ENCODE data around the gene DNAJC1. TPM values are rescaled to one million over a fixed set of nuclear protein-coding genes. Genes with fewer than 3 reads are reported as not detected.

DNAJC1 gene
- total RNA-seq, 3 donors from 2014 or later = 26.3 to 31.5 (median 30.3) TPM

DNA sequence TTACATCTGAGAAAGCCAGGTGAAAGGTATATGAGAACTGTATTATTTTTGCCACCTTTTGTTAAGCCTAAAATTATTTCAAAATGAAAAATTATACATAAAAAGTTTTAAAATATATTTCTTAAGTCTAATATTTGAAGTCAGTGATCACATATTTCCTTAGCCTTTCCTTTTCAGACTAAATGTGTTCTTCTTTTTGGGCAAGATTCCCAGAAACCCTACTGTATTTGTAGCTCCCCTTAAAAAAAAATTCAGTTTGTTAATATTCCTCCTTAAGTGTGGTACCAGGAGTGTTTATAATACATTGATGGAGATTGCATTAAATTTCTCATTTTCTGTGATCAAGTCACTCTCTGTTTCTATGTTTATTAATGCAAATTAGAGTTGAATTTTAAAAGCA, 22.8 kb downstream of the DNAJC1 start:
- H3K4me1 ChIP-seq (ENCODE audit: low read depth) = peaks cover 1% of the 10 kb centered on the region
- no peak overlapping the region for H3K4me3 ChIP-seq
- intact Hi-C loops (cut with DNase I, micrococcal nuclease) = no loop called here
- no peaks in the 10 kb centered on the region for H3K9me3 ChIP-seq
- no peaks in the 10 kb centered on the region for H3K36me3 ChIP-seq (ENCODE audit: low read depth)
- no peak for DNase-seq
- ATAC-seq = no peak
- TF ChIP-seq, protein P1, sequence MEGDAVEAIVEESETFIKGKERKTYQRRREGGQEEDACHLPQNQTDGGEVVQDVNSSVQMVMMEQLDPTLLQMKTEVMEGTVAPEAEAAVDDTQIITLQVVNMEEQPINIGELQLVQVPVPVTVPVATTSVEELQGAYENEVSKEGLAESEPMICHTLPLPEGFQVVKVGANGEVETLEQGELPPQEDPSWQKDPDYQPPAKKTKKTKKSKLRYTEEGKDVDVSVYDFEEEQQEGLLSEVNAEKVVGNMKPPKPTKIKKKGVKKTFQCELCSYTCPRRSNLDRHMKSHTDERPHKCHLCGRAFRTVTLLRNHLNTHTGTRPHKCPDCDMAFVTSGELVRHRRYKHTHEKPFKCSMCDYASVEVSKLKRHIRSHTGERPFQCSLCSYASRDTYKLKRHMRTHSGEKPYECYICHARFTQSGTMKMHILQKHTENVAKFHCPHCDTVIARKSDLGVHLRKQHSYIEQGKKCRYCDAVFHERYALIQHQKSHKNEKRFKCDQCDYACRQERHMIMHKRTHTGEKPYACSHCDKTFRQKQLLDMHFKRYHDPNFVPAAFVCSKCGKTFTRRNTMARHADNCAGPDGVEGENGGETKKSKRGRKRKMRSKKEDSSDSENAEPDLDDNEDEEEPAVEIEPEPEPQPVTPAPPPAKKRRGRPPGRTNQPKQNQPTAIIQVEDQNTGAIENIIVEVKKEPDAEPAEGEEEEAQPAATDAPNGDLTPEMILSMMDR (IDR thresholded peaks at IDR 0.05) = no peak

DNA sequence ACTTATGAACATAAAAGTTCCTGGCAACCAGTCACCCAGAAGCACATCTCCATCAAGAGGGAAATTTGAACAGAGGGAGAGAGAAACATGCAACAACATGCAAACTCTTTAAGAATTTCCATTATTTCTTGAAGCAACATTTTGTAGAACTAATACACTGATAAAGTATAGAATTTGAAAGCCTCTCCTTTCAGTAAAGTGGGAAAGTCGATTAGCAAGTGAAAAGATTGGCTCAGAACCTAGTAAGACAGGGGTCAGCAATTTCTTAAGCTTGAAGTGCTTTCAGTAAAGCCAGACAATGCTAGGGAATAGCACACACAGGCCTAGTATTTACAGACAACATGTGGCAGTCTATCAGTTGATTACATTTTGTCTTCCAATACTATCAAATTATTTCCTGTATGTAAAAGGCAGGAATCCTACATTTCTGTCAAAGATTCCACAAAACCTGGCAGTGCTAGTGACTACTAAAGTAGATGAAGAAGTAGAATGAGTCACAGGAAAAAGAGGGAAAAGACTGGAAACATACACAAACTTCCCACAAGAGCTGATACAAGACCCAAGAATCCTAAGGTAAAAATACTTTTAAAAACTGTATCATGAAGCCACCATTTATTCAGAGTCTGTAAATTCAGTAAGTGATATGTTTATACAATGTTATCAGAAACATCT, 25.2 kb downstream of the DNAJC1 start:
- ATAC-seq (no peak), DNase-seq (no peak)
- no peaks in the 10 kb centered on the region for H3K9me3 ChIP-seq
- H3K4me3 ChIP-seq = no peak overlapping the region
- TF ChIP-seq, protein P1 (IDR thresholded peaks at IDR 0.05) = no peak
- no peaks in the 10 kb centered on the region for H3K36me3 ChIP-seq (ENCODE audit: low read depth)
- intact Hi-C loops (cut with DNase I, micrococcal nuclease) = no loop called here
- peaks cover 7% of the 10 kb centered on the region for H3K4me1 ChIP-seq (ENCODE audit: low read depth)

DNA sequence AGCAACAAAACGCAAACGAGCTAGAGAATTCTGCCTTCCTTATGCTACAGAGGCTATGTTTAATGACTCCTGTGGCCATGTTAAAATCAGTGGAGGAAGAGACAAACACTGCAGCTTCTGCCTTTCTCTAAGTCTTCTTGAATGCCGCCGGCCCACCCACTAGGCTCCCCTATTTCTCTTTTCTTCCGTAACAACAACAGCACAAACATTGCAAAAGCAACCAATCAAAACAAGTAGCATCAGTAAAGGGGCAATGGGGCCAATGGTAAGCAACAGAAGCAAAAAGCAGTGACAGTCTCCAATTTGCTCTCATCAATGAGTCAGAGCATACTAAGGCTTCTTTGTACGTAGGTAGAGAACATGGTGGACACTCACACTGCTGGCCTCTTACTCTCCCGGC, 26.8 kb downstream of the DNAJC1 start:
- TF ChIP-seq, protein P1 (IDR thresholded peaks at IDR 0.05) = no peak
- ATAC-seq = no peak
- intact Hi-C loops (cut with DNase I, micrococcal nuclease) = no loop called here
- H3K36me3 ChIP-seq (ENCODE audit: low read depth) = no peaks in the 10 kb centered on the region
- no peak for DNase-seq
- no peaks in the 10 kb centered on the region for H3K9me3 ChIP-seq
- H3K4me1 ChIP-seq (ENCODE audit: low read depth) = peaks cover 7% of the 10 kb centered on the region
- H3K4me3 ChIP-seq = no peak overlapping the region

DNA sequence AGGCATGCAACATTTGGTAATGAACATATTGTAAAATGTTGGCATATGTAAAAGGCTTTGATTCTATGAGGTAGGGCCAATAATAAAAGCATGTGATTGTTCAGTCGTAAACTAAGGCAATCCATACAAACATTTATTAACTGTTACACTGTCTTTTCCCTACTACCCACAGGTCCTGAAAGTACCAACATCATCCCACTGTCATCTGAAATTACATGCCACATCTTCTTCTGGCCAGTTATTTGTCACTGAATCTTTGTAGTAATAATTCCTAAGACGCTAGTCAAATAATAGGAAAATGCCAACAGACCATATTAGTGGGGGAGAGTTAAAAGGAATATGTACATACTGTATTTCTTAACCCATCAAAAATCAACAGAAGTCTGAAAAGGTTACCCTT, 27.2 kb downstream of the DNAJC1 start:
- TF ChIP-seq, protein P1 (IDR thresholded peaks at IDR 0.05) = no peak
- intact Hi-C loops (cut with DNase I, micrococcal nuclease) = no loop called here
- H3K4me1 ChIP-seq (ENCODE audit: low read depth) = peaks cover 7% of the 10 kb centered on the region

DNA sequence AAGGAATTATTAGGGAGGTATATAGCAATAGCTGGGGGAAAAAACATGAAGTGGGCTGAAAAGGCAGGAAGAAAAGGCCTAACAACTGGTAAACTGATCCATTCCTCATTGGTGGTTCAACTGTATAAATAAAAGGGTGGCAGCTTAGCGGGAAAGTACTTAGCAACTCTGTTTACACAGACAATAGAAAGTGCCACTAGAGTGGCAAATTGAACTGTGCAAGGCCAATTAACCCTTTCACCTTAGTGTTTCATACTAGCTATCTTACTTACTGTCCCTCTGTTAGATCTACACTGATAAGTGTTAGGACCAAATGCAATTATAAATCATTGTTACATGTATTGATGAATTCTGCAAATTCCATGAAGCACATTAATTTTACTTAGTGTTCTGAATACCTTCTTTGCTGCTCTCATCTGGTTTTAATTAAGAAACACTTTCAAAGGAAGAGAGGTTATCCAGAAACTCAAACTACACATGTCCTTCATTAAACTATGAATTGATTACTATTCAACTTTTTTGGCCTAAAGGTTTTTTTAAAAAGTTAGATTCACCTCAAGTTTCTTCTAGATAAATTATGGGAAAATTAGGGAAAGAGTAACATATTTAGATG, 28.0 kb downstream of the DNAJC1 start:
- TF ChIP-seq, protein P1 (IDR thresholded peaks at IDR 0.05) = no peak
- Histone ChIP-seq H3K9me3 (no peaks in the 10 kb centered on the region), H3K4me1 (ENCODE audit: low read depth) (peaks cover 9% of the 10 kb centered on the region), H3K4me3 (no peak overlapping the region), H3K36me3 (ENCODE audit: low read depth) (no peaks in the 10 kb centered on the region)
- peak; percentile 36 for ATAC-seq
- no peak for DNase-seq
- intact Hi-C loops (cut with DNase I, micrococcal nuclease) = no loop called here

More for the DNA sequence above, 27.2 kb downstream of the DNAJC1 start:
- H3K4me3 ChIP-seq = no peak overlapping the region
- no peak for ATAC-seq
- no peak for DNase-seq
- no peaks in the 10 kb centered on the region for H3K9me3 ChIP-seq
- H3K36me3 ChIP-seq (ENCODE audit: low read depth) = no peaks in the 10 kb centered on the region

Data from mucosa of descending colon (tissue), 3 donors.